ENCODE measurements around the gene CACUL1.
A peak's percentile ranks its signal among the peaks of the same experiment; 100 is the strongest.
"Not testable (repeated sequence)": the region's sequence is repeated elsewhere in the genome, so short reads cannot be mapped to it uniquely, and the experiment has no call there.

CACUL1 gene

GRCh38 chr10:118701529-118702323, 53.0 kb downstream of the CACUL1 start:
- DNase-seq (ENCODE audit: low read depth, low spot score): no peak

GRCh38 chr10:118698421-118698820, 56.3 kb downstream of the CACUL1 start:
- peak; percentile 96 for DNase-seq (ENCODE audit: low read depth, low spot score)
- no peak overlapping the region for H3K4me3 ChIP-seq (ENCODE audit: low read length)

More at GRCh38 chr10:118701529-118702323, 53.0 kb downstream of the CACUL1 start:
- no peak overlapping the region for H3K4me3 ChIP-seq (ENCODE audit: low read length)

- DNase-seq (ENCODE audit: low read depth, low spot score): no peak
- H3K4me3 ChIP-seq (ENCODE audit: low read length): no peak overlapping the region
These were observed 59.9 kb downstream of the CACUL1 start for GRCh38 chr10:118694848-118695247.

GRCh38 chr10:118692872-118693271, 61.9 kb downstream of the CACUL1 start:
- no peak overlapping the region for H3K4me3 ChIP-seq (ENCODE audit: low read length)
- no peak for DNase-seq (ENCODE audit: low read depth, low spot score)

GRCh38 chr10:118689070-118689858, 65.5 kb downstream of the CACUL1 start:
- no peak overlapping the region for H3K4me3 ChIP-seq (ENCODE audit: low read length)

GRCh38 chr10:118687472-118687871, 67.3 kb downstream of the CACUL1 start:
- DNase-seq (ENCODE audit: low read depth, low spot score): no peak
- no peak overlapping the region for H3K4me3 ChIP-seq (ENCODE audit: low read length)

More at GRCh38 chr10:118689070-118689858, 65.5 kb downstream of the CACUL1 start:
- no peak for DNase-seq (ENCODE audit: low read depth, low spot score)

GRCh38 chr10:118682533-118682932, 72.2 kb downstream of the CACUL1 start:
- no peak overlapping the region for H3K4me3 ChIP-seq (ENCODE audit: low read length)
- no peak for DNase-seq (ENCODE audit: low read depth, low spot score)

GRCh38 chr10:118680197-118680596, 74.6 kb downstream of the CACUL1 start:
- no peak overlapping the region for H3K4me3 ChIP-seq (ENCODE audit: low read length)
- DNase-seq (ENCODE audit: low read depth, low spot score): no peak

- no peak overlapping the region for H3K4me3 ChIP-seq (ENCODE audit: low read length)
- no peak for DNase-seq (ENCODE audit: low read depth, low spot score)
These were observed 80.4 kb downstream of the CACUL1 start for GRCh38 chr10:118674226-118674919.

- H3K4me3 ChIP-seq (ENCODE audit: low read length): no peak overlapping the region
- DNase-seq (ENCODE audit: low read depth, low spot score): no peak
These were observed 81.7 kb downstream of the CACUL1 start for GRCh38 chr10:118672766-118673715.

GRCh38 chr10:118672153-118672552, 82.6 kb downstream of the CACUL1 start:
- H3K4me3 ChIP-seq (ENCODE audit: low read length): no peak overlapping the region
- no peak for DNase-seq (ENCODE audit: low read depth, low spot score)

GRCh38 chr10:118671221-118671620, 83.5 kb downstream of the CACUL1 start:
- not testable (repeated sequence) for DNase-seq (ENCODE audit: low read depth, low spot score); H3K4me3 ChIP-seq (ENCODE audit: low read length)

- no peak overlapping the region for H3K4me3 ChIP-seq (ENCODE audit: low read length)
- DNase-seq (ENCODE audit: low read depth, low spot score): no peak
These were observed 84.2 kb downstream of the CACUL1 start for GRCh38 chr10:118670472-118671124.

GRCh38 chr10:118669835-118670234, 84.9 kb downstream of the CACUL1 start:
- no peak for DNase-seq (ENCODE audit: low read depth, low spot score)
- no peak overlapping the region for H3K4me3 ChIP-seq (ENCODE audit: low read length)

GRCh38 chr10:118669020-118669791, 85.6 kb downstream of the CACUL1 start:
- peak; percentile 31 for DNase-seq (ENCODE audit: low read depth, low spot score)

GRCh38 chr10:118668228-118668952, 86.4 kb downstream of the CACUL1 start:
- DNase-seq (ENCODE audit: low read depth, low spot score): no peak
- H3K4me3 ChIP-seq (ENCODE audit: low read length): no peak overlapping the region

More at GRCh38 chr10:118669020-118669791, 85.6 kb downstream of the CACUL1 start:
- H3K4me3 ChIP-seq (ENCODE audit: low read length): no peak overlapping the region

- no peak overlapping the region for H3K4me3 ChIP-seq (ENCODE audit: low read length)
- no peak for DNase-seq (ENCODE audit: low read depth, low spot score)
These were observed 87.0 kb downstream of the CACUL1 start for GRCh38 chr10:118667732-118668131.

Measured in Jurkat, Clone E6-1 (cell line).